Measurements from ENCODE around the gene RHBDD2.
"Not testable (repeated sequence)": the region's sequence is repeated elsewhere in the genome, so short reads cannot be mapped to it uniquely, and the experiment has no call there.

Gene RHBDD2

GRCh38 chr7:75869776-75870379, 9.0 kb upstream of the RHBDD2 start:
- Histone ChIP-seq H3K27me3 (ENCODE audit: control insufficient read depth, insufficient read depth, low read length) (no peaks in the 10 kb centered on the region), H3K9ac (ENCODE audit: low read length) (no peak overlapping the region), H3K36me3 (ENCODE audit: control insufficient read depth, insufficient read depth, low read length) (no peaks in the 10 kb centered on the region), H3K4me1 (ENCODE audit: control insufficient read depth, insufficient read depth, low read length) (no peaks in the 10 kb centered on the region), H3K9me3 (ENCODE audit: control insufficient read depth, low read length) (no peaks in the 10 kb centered on the region), H3K4me3 (ENCODE audit: low read length) (no peak overlapping the region)

- Histone ChIP-seq H3K4me1 (ENCODE audit: control insufficient read depth, insufficient read depth, low read length) (no peaks in the 10 kb centered on the region), H3K9ac (ENCODE audit: low read length) (no peak overlapping the region), H3K4me3 (ENCODE audit: low read length) (no peak overlapping the region), H3K27me3 (ENCODE audit: control insufficient read depth, insufficient read depth, low read length) (no peaks in the 10 kb centered on the region), H3K9me3 (ENCODE audit: control insufficient read depth, low read length) (no peaks in the 10 kb centered on the region), H3K36me3 (ENCODE audit: control insufficient read depth, insufficient read depth, low read length) (no peaks in the 10 kb centered on the region)
Observed at GRCh38 chr7:75870557-75871161, 8.2 kb upstream of the RHBDD2 start.

DNA sequence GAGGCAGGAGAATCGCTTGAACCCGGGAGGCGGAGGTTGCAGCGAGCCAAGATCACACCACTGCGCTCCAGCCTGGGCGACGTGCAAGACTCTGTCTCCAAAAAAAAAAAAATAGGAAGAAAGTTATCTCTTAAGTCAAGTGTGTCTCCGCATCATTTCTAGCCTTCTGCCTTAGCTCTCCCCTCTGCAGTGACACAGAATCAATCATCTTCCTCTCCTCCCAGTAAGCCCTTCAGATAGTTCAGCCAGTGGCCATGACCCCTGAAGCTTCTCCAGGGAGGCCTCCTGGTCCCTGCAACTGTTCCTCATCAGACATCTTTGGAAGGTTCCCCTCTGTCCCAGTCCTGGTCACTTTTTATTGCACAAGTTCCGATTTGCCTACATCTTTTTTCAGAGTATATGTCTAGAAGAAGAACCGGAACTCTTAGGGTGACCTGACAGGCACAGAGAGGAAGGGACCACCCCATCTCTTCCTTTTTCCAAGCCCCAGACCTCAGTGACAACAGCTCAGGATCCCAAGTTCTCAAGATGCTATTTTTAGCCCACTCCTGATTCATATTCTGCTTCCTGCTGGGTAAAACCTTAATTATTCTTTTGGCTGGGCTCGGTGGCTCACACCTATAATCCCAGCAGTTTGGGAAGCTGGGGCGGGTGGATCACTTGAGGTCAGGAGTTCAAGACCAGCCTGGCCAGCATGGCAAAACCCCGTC, 6.6 kb upstream of the RHBDD2 start:
- no peaks in the 10 kb centered on the region for H3K27me3 ChIP-seq (ENCODE audit: control insufficient read depth, insufficient read depth, low read length)
- no peaks in the 10 kb centered on the region for H3K4me1 ChIP-seq (ENCODE audit: control insufficient read depth, insufficient read depth, low read length)
- no peaks in the 10 kb centered on the region for H3K9me3 ChIP-seq (ENCODE audit: control insufficient read depth, low read length)
- no peak overlapping the region for H3K9ac ChIP-seq (ENCODE audit: low read length)
- H3K4me3 ChIP-seq (ENCODE audit: low read length): no peak overlapping the region
- H3K36me3 ChIP-seq (ENCODE audit: control insufficient read depth, insufficient read depth, low read length): no peaks in the 10 kb centered on the region

GRCh38 chr7:75874180-75874579, 4.7 kb upstream of the RHBDD2 start:
- not testable (repeated sequence) for H3K4me1 ChIP-seq (ENCODE audit: control insufficient read depth, insufficient read depth, low read length); H3K27me3 ChIP-seq (ENCODE audit: control insufficient read depth, insufficient read depth, low read length); H3K36me3 ChIP-seq (ENCODE audit: control insufficient read depth, insufficient read depth, low read length); H3K4me3 ChIP-seq (ENCODE audit: low read length); H3K9ac ChIP-seq (ENCODE audit: low read length); H3K9me3 ChIP-seq (ENCODE audit: control insufficient read depth, low read length)

- no peaks in the 10 kb centered on the region for H3K9me3 ChIP-seq (ENCODE audit: control insufficient read depth, low read length)
Observed at GRCh38 chr7:75875113-75876080, 3.4 kb upstream of the RHBDD2 start.

DNA sequence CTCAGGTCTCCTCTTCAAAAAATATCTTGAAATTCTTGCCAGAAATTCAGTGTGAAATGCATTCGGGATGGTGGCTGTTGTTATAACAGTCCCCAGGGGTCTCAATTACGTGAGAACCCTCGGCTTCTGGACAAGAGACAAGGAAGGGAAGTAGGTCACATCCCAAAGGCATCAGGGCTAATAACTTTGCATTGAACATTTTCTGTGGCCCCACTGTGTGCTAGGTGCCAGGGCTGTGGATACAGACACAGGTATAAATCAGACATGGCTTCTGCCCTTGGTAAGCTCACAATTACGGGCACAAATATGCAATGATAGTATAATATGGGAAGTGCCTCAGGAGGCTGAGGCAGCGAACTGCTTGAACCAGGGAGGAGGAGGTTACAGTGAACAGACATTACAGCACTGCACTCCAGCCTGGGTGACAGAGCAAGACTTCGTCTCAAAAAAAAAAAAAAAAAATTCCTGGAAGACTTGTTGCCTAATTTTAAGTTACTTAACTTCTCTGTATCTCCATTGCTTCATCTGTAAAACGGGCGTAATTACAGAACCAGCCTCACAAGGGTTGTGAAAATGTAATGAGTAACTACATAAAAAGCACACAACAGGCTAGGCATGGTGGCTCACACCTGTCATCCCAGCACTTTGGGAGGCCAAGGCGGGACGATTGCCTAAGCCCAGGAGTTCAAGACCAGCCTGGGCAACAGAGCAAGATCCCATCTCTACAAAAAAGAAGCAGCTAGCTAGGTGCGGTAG, 2.5 kb upstream of the RHBDD2 start:
- Histone ChIP-seq H3K4me1 (ENCODE audit: control insufficient read depth, insufficient read depth, low read length) (peaks cover 17% of the 10 kb centered on the region), H3K27me3 (ENCODE audit: control insufficient read depth, insufficient read depth, low read length) (no peaks in the 10 kb centered on the region), H3K9ac (ENCODE audit: low read length) (no peak overlapping the region), H3K9me3 (ENCODE audit: control insufficient read depth, low read length) (no peaks in the 10 kb centered on the region), H3K4me3 (ENCODE audit: low read length) (no peak overlapping the region), H3K36me3 (ENCODE audit: control insufficient read depth, insufficient read depth, low read length) (no peaks in the 10 kb centered on the region)

More at GRCh38 chr7:75875113-75876080, 3.4 kb upstream of the RHBDD2 start:
- no peaks in the 10 kb centered on the region for H3K36me3 ChIP-seq (ENCODE audit: control insufficient read depth, insufficient read depth, low read length)
- no peak overlapping the region for H3K9ac ChIP-seq (ENCODE audit: low read length)
- H3K4me1 ChIP-seq (ENCODE audit: control insufficient read depth, insufficient read depth, low read length): peaks cover 17% of the 10 kb centered on the region
- no peak overlapping the region for H3K4me3 ChIP-seq (ENCODE audit: low read length)
- no peaks in the 10 kb centered on the region for H3K27me3 ChIP-seq (ENCODE audit: control insufficient read depth, insufficient read depth, low read length)

DNA sequence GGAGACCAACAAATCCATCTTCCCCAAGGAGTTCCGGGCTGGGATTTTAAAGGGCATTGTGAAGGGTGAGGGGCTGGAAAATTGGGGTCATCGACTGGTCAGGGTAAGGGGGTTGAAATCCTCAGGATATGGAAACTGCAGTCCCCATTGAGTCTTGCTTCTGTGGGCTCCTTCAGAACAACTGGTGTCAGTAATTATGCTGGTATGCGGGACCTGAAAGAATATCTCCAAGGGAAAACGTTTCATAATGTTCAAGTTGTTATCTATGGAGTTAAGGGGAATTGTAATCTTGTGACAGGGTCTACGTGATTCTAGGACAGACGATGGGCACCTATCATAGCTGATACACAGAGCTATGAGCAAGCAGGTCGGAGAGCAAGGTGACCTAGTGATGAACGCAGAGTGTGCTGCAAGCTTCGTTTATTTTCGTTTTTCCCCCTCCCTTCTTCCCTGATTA, 494 bp upstream of the RHBDD2 start:
- Histone ChIP-seq H3K9me3 (ENCODE audit: control insufficient read depth, low read length) (no peaks in the 10 kb centered on the region), H3K27me3 (ENCODE audit: control insufficient read depth, insufficient read depth, low read length) (no peaks in the 10 kb centered on the region), H3K36me3 (ENCODE audit: control insufficient read depth, insufficient read depth, low read length) (peaks cover 5% of the 10 kb centered on the region), H3K4me3 (ENCODE audit: low read length) (no peak overlapping the region), H3K9ac (ENCODE audit: low read length) (peak overlapping the region; percentile 37), H3K4me1 (ENCODE audit: control insufficient read depth, insufficient read depth, low read length) (peaks cover 17% of the 10 kb centered on the region)

DNA sequence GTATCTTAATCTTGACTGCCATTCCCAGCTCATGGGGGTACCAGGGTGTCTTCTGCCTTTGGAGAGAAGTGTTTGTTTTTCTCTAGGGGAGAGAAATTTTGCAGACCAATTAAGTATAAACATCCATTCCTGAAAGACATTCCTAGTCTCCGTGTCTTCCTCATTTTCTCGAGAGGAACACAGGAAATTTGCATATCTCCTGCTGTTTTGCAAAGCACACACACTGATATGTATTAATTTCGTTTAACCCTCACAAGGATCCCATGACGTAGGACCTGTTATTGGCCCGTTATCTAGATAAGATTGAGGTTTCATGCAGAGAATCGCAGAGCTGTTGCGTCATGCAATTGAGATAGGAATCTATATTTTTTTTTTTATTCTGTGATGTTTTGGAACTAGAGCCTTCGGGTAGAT, 944 bp downstream of the RHBDD2 start:
- Histone ChIP-seq H3K4me3 (ENCODE audit: low read length) (peak overlapping the region; percentile 93), H3K9me3 (ENCODE audit: control insufficient read depth, low read length) (no peaks in the 10 kb centered on the region), H3K36me3 (ENCODE audit: control insufficient read depth, insufficient read depth, low read length) (peaks cover 5% of the 10 kb centered on the region), H3K9ac (ENCODE audit: low read length) (peak overlapping the region; percentile 93), H3K4me1 (ENCODE audit: control insufficient read depth, insufficient read depth, low read length) (peaks cover 25% of the 10 kb centered on the region), H3K27me3 (ENCODE audit: control insufficient read depth, insufficient read depth, low read length) (no peaks in the 10 kb centered on the region)

- H3K4me3 ChIP-seq (ENCODE audit: low read length): peak overlapping the region; percentile 93
- H3K4me1 ChIP-seq (ENCODE audit: control insufficient read depth, insufficient read depth, low read length): peaks cover 29% of the 10 kb centered on the region
- H3K9me3 ChIP-seq (ENCODE audit: control insufficient read depth, low read length): no peaks in the 10 kb centered on the region
- H3K36me3 ChIP-seq (ENCODE audit: control insufficient read depth, insufficient read depth, low read length): peaks cover 8% of the 10 kb centered on the region
- H3K27me3 ChIP-seq (ENCODE audit: control insufficient read depth, insufficient read depth, low read length): no peaks in the 10 kb centered on the region
- no peak overlapping the region for H3K9ac ChIP-seq (ENCODE audit: low read length)
Observed at GRCh38 chr7:75880242-75880641, 1.4 kb downstream of the RHBDD2 start.

GRCh38 chr7:75881436-75882095, 2.7 kb downstream of the RHBDD2 start:
- Histone ChIP-seq H3K4me3 (ENCODE audit: low read length) (no peak overlapping the region), H3K9ac (ENCODE audit: low read length) (no peak overlapping the region), H3K27me3 (ENCODE audit: control insufficient read depth, insufficient read depth, low read length) (no peaks in the 10 kb centered on the region), H3K4me1 (ENCODE audit: control insufficient read depth, insufficient read depth, low read length) (peaks cover 30% of the 10 kb centered on the region), H3K9me3 (ENCODE audit: control insufficient read depth, low read length) (no peaks in the 10 kb centered on the region), H3K36me3 (ENCODE audit: control insufficient read depth, insufficient read depth, low read length) (peaks cover 18% of the 10 kb centered on the region)

All from mucosa of stomach (tissue), 1 donor.